Neutrophil (primary cell): ENCODE results near the gene ZNF267.
"Not testable (repeated sequence)": the region's sequence is repeated elsewhere in the genome, so short reads cannot be mapped to it uniquely, and the experiment has no call there.

ENCODE experiments used
- H3K27ac ChIP-seq: fragments of 200-600 bp; sonication (generic); 2 replicates; pipeline ENCODE4 v1.5.1; 2016; ENCODE audit warnings: mild to moderate bottlenecking, moderate library complexity
- H3K27me3 ChIP-seq: fragments of 200-600 bp; sonication (generic); 2 replicates; pipeline ENCODE4 v1.6.0; 2016; ENCODE audit warnings: mild to moderate bottlenecking
- H3K36me3 ChIP-seq: fragments of 200-600 bp; sonication (generic); 2 replicates; pipeline ENCODE4 v1.5.1; 2017
- H3K4me1 ChIP-seq, 2 experiments: fragments of 200-600 bp in 1 of 2; sonication (generic) in 1 of 2; 1 replicate in 1 of 2; 2 replicates in 1 of 2; pipeline versions ENCODE4 v1.5.1 to v1.6.1; 2013 to 2016; ENCODE audit warnings: low read depth in 1 of 2, low read length in 1 of 2, mild to moderate bottlenecking in 1 of 2, moderate library complexity in 1 of 2; ENCODE audit not compliant: control insufficient read depth in 1 of 2, insufficient read depth in 1 of 2
- H3K4me3 ChIP-seq, 2 experiments: fragments of 200-600 bp in 1 of 2; sonication (generic) in 1 of 2; 1 replicate in 1 of 2; 2 replicates in 1 of 2; pipeline ENCODE4 v1.5.1; 2013 to 2016; ENCODE audit warnings: low read depth in 1 of 2, low read length in 1 of 2, mild to moderate bottlenecking in 1 of 2, moderate library complexity in 1 of 2
- H3K9me3 ChIP-seq: fragments of 200-600 bp; sonication (generic); 2 replicates; pipeline ENCODE4 v1.5.1; 2016
- CTCF ChIP-seq: fragments of 200-600 bp; sonication (generic); IDR thresholded peaks from 2 replicates; pipeline ENCODE4 v1.5.1; 2016; ENCODE audit warnings: antibody characterized with exemption

The ZNF267 gene

GRCh38 chr16:31899505-31899904 is 25.9 kb downstream of the ZNF267 start:
- Histone ChIP-seq H3K36me3 (peaks cover 29% of the 10 kb centered on the region), H3K4me1 (no peaks in the 10 kb centered on the region), H3K4me3 (no peak overlapping the region), H3K27me3 (no peaks in the 10 kb centered on the region), H3K27ac (peak overlapping the region; percentile 50), H3K9me3 (no peaks in the 10 kb centered on the region)
- no peak for TF ChIP-seq CTCF

- H3K9me3 ChIP-seq, H3K4me3 ChIP-seq, H3K36me3 ChIP-seq: not testable (repeated sequence)
These were observed 31.0 kb downstream of the ZNF267 start for GRCh38 chr16:31904571-31904970.

DNA sequence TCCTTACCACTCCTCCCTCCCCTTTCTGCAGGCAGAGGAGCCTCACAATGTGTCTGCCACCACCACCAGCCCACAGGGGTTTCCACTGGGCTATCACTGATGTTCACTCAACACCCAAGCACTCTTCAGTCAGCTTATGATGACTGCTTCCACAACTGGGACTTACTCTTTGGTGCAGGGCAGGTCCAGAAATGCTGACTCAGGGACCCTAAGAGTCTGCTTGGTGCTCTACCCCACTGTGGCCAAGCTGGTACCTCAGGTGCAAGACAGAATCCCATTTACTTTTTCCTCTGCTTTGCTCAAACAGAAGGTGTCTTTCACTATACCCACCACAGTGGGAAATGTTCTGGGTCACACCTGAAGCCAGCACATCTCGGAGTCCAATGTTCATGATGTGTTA is 40.1 kb downstream of the ZNF267 start:
- Histone ChIP-seq H3K36me3 (peaks cover 33% of the 10 kb centered on the region), H3K27me3 (no peaks in the 10 kb centered on the region), H3K27ac (no peak overlapping the region), H3K9me3 (peaks cover 34% of the 10 kb centered on the region), H3K4me3 (no peak overlapping the region), H3K4me1 (no peaks in the 10 kb centered on the region)
- TF ChIP-seq CTCF, result no peak

More at GRCh38 chr16:31904571-31904970, 31.0 kb downstream of the ZNF267 start:
- not testable (repeated sequence) for H3K4me1 ChIP-seq, H3K27me3 ChIP-seq, H3K27ac ChIP-seq

- Histone ChIP-seq H3K27ac (no peak overlapping the region), H3K9me3 (peaks cover 36% of the 10 kb centered on the region), H3K36me3 (peaks cover 33% of the 10 kb centered on the region), H3K27me3 (no peaks in the 10 kb centered on the region), H3K4me3 (no peak overlapping the region), H3K4me1 (no peaks in the 10 kb centered on the region)
- TF ChIP-seq CTCF, result no peak
These were observed 42.5 kb downstream of the ZNF267 start for GRCh38 chr16:31916056-31916488.

DNA sequence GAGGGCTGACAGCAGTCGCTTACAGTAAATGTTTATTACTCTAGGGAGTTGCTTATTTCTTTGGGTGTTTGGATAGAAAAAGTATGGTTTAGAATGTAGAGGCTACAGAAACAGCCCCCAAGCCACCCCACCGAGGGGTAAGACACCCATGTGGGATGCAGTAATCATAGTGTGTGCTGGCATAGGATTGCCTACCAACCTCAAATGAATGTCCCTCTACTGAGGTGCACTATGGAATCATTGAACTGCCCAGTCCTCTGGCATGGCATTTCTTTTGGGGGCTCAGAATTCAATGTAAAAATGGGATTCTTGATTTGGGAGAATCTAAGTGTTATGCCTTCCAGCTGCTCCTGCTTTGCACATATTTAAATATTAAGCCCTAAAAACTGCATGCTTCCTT is 46.8 kb downstream of the ZNF267 start:
- TF ChIP-seq CTCF, result no peak
- no peaks in the 10 kb centered on the region for H3K4me1 ChIP-seq
- H3K36me3 ChIP-seq, result peaks cover 11% of the 10 kb centered on the region
- H3K4me3 ChIP-seq, result no peak overlapping the region
- H3K27ac ChIP-seq, result no peak overlapping the region
- H3K27me3 ChIP-seq, result no peaks in the 10 kb centered on the region
- H3K9me3 ChIP-seq, result peaks cover 23% of the 10 kb centered on the region

- not testable (repeated sequence) for H3K36me3 ChIP-seq, H3K27ac ChIP-seq, H3K9me3 ChIP-seq, H3K4me1 ChIP-seq, H3K27me3 ChIP-seq, H3K4me3 ChIP-seq
These were observed 78.2 kb downstream of the ZNF267 start for GRCh38 chr16:31951806-31952205.

DNA sequence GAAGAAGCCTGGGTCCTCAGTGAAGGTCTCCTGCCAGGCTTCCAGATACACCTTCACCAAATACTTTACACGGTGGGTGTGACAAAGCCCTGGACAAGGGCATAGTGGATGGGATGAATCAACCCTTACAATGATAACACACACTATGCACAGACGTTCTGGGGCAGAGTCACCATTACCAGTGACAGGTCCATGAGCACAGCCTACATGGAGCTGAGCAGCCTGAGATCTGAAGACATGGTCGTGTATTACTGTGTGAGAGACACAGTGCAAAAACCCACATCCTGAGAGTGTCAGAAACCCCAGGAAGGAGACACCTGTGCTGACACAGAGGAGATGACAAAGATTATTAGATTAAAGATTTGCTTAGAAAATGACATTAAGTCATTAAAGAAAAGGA is 78.6 kb downstream of the ZNF267 start:
- H3K27ac ChIP-seq, H3K36me3 ChIP-seq, H3K4me3 ChIP-seq, H3K27me3 ChIP-seq, H3K9me3 ChIP-seq, H3K4me1 ChIP-seq: not testable (repeated sequence)

DNA sequence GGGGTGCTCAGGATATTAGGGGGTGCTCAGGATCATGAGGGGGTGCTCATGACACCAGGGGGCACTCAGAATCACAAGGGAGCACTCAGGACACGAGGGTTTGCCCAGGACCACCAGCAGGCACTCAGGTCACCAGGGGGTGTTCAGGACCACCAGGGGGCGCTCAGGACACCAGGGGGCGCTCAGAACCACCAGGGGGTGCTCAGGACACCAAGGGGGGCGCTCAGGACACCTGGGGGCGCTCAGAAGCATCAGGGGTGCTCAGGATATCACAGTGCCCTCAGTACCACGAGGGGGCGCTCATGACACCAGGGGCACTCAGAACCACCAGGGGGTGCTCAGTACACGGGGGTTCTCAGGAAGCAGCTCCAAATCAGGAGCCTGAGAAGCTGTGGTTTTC is 82.6 kb downstream of the ZNF267 start:
- H3K4me1 ChIP-seq, H3K9me3 ChIP-seq, H3K4me3 ChIP-seq, H3K27ac ChIP-seq, H3K27me3 ChIP-seq, H3K36me3 ChIP-seq: not testable (repeated sequence)

DNA sequence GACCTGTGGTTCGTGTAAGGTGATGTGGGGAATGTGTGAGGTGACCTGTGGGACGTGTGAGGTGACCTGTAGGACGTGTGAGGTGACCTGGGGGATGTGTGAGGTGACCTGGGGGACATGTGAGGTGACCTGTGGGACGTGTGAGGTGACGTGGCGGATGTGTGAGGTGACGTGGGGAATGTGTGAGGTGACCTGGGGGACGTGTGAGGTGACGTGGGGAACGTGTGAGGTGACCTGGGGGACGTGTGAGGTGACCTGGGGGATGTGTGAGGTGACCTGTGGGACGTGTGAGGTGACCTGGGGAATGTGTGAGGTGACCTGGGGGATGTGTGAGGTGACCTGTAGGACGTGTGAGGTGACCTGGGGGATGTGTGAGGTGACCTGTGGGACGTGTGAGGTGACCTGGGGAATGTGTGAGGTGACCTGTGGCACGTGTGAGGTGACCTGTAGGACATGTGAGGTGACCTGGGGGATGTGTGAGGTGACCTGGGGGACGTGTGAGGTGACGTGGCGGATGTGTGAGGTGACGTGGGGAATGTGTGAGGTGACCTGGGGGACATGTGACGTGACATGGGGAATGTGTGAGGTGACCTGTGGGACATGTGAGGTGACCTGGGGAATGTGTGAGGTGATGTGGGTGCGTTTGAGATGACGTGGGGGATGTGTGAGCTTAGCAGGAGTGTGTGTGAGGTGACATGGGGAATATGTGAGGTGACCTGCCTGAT is 86.7 kb downstream of the ZNF267 start:
- not testable (repeated sequence) for H3K27ac ChIP-seq, H3K4me3 ChIP-seq, H3K27me3 ChIP-seq, H3K4me1 ChIP-seq, H3K9me3 ChIP-seq, H3K36me3 ChIP-seq
